Activated CD4-positive, alpha-beta memory T cell treated with anti-CD3 and anti-CD28 coated beads for 36 hours (primary cell): ENCODE data around the gene PIK3R2. TPM values are rescaled to one million over a fixed set of nuclear protein-coding genes. Genes with fewer than 3 reads are reported as not detected.
A peak's percentile ranks its signal among the peaks of the same experiment; 100 is the strongest.

Experiments
- CTCF ChIA-PET: fragments of 350-600 bp; sonication (Branson Sonifier 250); formaldehyde crosslinking; loops from one replicate; lab custom pipeline; 2021; ENCODE audit warnings: antibody characterized with exemption, inconsistent platforms; lab: Charles Lee
- POLR2A ChIA-PET: fragments of 350-600 bp; sonication (Branson Sonifier 250); formaldehyde crosslinking; loops from one replicate; lab custom pipeline; 2021; ENCODE audit warnings: antibody characterized with exemption; lab: Charles Lee
- DNase-seq: peaks from one replicate; pipeline ENCODE4 v3.0.0-alpha.2; 2020
- H3K27ac Mint-ChIP-seq: one replicate; pipeline ENCODE4 v1.8.0; 2021; ENCODE audit warnings: mixed read lengths
- H3K27me3 Mint-ChIP-seq: one replicate; pipeline ENCODE4 v1.8.0; 2021; ENCODE audit warnings: mixed read lengths
- H3K36me3 Mint-ChIP-seq: one replicate; pipeline ENCODE4 v1.8.0; 2021; ENCODE audit warnings: mixed read lengths
- H3K4me1 Mint-ChIP-seq: one replicate; pipeline ENCODE4 v1.8.0; 2021; ENCODE audit warnings: low read depth, mixed read lengths
- H3K4me3 Mint-ChIP-seq: one replicate; pipeline ENCODE4 v1.8.0; 2021; ENCODE audit warnings: mild to moderate bottlenecking, mixed read lengths
- H3K9me3 Mint-ChIP-seq: one replicate; pipeline ENCODE4 v1.8.0; 2021; ENCODE audit warnings: mixed read lengths
- intact Hi-C: fragments of 100-400 bp; cut with micrococcal nuclease; formaldehyde crosslinking; loops from one replicate; pipeline ENCODE4 v1.15.1; 2023
- total RNA-seq, 2 experiments: library from RNA; stranded (reverse); gene quantifications; one replicate each; pipeline ENCODE4 v1.2.3, GENCODE V29; 2021

Gene PIK3R2
- total RNA-seq, 2 experiments from 2014 or later = 14.9 to 19.1 TPM

GRCh38 chr19:18123819-18124218 is 29.1 kb upstream of the PIK3R2 start:
- H3K4me3 Mint-ChIP-seq = no peak overlapping the region
- no peaks in the 10 kb centered on the region for H3K9me3 Mint-ChIP-seq
- H3K36me3 Mint-ChIP-seq = peaks cover 25% of the 10 kb centered on the region
- H3K4me1 Mint-ChIP-seq = peaks cover 26% of the 10 kb centered on the region
- ChIA-PET CTCF (interaction anchor here (1.3 kb wide), 1 partner anchor 27 kb away, joined by 3 read pairs; no protein-coding TSS in a partner anchor), POLR2A (no interaction called here)
- no peaks in the 10 kb centered on the region for H3K27me3 Mint-ChIP-seq
- DNase-seq = no peak
- intact Hi-C loops = no loop called here
- no peak overlapping the region for H3K27ac Mint-ChIP-seq

GRCh38 chr19:18126097-18126496 is 26.9 kb upstream of the PIK3R2 start:
- intact Hi-C loops = no loop called here
- Mint-ChIP-seq H3K4me1 (peaks cover 4% of the 10 kb centered on the region), H3K4me3 (no peak overlapping the region), H3K9me3 (no peaks in the 10 kb centered on the region), H3K27ac (no peak overlapping the region), H3K36me3 (peaks cover 25% of the 10 kb centered on the region), H3K27me3 (no peaks in the 10 kb centered on the region)
- DNase-seq = no peak
- ChIA-PET CTCF (interaction anchor here (0.7 to 0.8 kb wide), 2 partner anchors 13 to 81 kb away, joined by 3 to 4 read pairs; no protein-coding TSS in a partner anchor), POLR2A (interaction anchor here (0.7 kb wide), 1 partner anchor 18 kb away, joined by 4 read pairs; no protein-coding TSS in a partner anchor)

GRCh38 chr19:18128044-18128443 is 24.9 kb upstream of the PIK3R2 start:
- H3K27me3 Mint-ChIP-seq = no peaks in the 10 kb centered on the region
- H3K27ac Mint-ChIP-seq = peak overlapping the region; percentile 49
- H3K36me3 Mint-ChIP-seq = peaks cover 27% of the 10 kb centered on the region
- intact Hi-C loops = no loop called here
- POLR2A ChIA-PET = interaction anchor here (1.2 kb wide), 1 partner anchor 24 kb away, joined by 4 read pairs; the partner anchor contains the start of gene PIK3R2
- no peak overlapping the region for H3K4me3 Mint-ChIP-seq
- CTCF ChIA-PET = interaction anchor here (0.7 kb wide), 1 partner anchor 9 kb away, joined by 4 read pairs; no protein-coding TSS in a partner anchor
- H3K9me3 Mint-ChIP-seq = no peaks in the 10 kb centered on the region
- peaks cover 4% of the 10 kb centered on the region for H3K4me1 Mint-ChIP-seq
- peak; percentile 42 for DNase-seq

GRCh38 chr19:18128805-18129204 is 24.2 kb upstream of the PIK3R2 start:
- DNase-seq = no peak
- no peak overlapping the region for H3K27ac Mint-ChIP-seq
- no peak overlapping the region for H3K4me3 Mint-ChIP-seq
- no peaks in the 10 kb centered on the region for H3K9me3 Mint-ChIP-seq
- intact Hi-C loops = no loop called here
- ChIA-PET POLR2A (interaction anchor here (1.2 kb wide), 1 partner anchor 23 kb away, joined by 4 read pairs; the partner anchor contains the start of gene PIK3R2), CTCF (no interaction called here)
- H3K27me3 Mint-ChIP-seq = no peaks in the 10 kb centered on the region
- peaks cover 4% of the 10 kb centered on the region for H3K4me1 Mint-ChIP-seq
- peaks cover 22% of the 10 kb centered on the region for H3K36me3 Mint-ChIP-seq

GRCh38 chr19:18130523-18131242 is 22.3 kb upstream of the PIK3R2 start:
- no peak overlapping the region for H3K27ac Mint-ChIP-seq
- DNase-seq = no peak
- peaks cover 4% of the 10 kb centered on the region for H3K4me1 Mint-ChIP-seq
- intact Hi-C loops = no loop called here
- ChIA-PET CTCF (no interaction called here), POLR2A (no interaction called here)
- no peaks in the 10 kb centered on the region for H3K27me3 Mint-ChIP-seq
- H3K36me3 Mint-ChIP-seq = peaks cover 19% of the 10 kb centered on the region
- H3K9me3 Mint-ChIP-seq = no peaks in the 10 kb centered on the region
- H3K4me3 Mint-ChIP-seq = no peak overlapping the region

GRCh38 chr19:18131841-18132596 is 20.9 kb upstream of the PIK3R2 start:
- ChIA-PET CTCF (no interaction called here), POLR2A (no interaction called here)
- peaks cover 17% of the 10 kb centered on the region for H3K36me3 Mint-ChIP-seq
- H3K27ac Mint-ChIP-seq = no peak overlapping the region
- H3K27me3 Mint-ChIP-seq = no peaks in the 10 kb centered on the region
- intact Hi-C loops = no loop called here
- no peak overlapping the region for H3K4me3 Mint-ChIP-seq
- H3K9me3 Mint-ChIP-seq = no peaks in the 10 kb centered on the region
- peaks cover 4% of the 10 kb centered on the region for H3K4me1 Mint-ChIP-seq
- peak; percentile 16 for DNase-seq

- Mint-ChIP-seq H3K4me3 (no peak overlapping the region), H3K9me3 (no peaks in the 10 kb centered on the region), H3K27me3 (no peaks in the 10 kb centered on the region), H3K36me3 (peaks cover 22% of the 10 kb centered on the region), H3K27ac (no peak overlapping the region), H3K4me1 (no peaks in the 10 kb centered on the region)
- CTCF ChIA-PET = interaction anchor here (1.0 kb wide), 1 partner anchor 16 kb away, joined by 3 read pairs; no protein-coding TSS in a partner anchor
- intact Hi-C loops = no loop called here
- no peak for DNase-seq
- POLR2A ChIA-PET = no interaction called here
Observed at GRCh38 chr19:18135712-18136584, 17.0 kb upstream of the PIK3R2 start.

GRCh38 chr19:18137242-18137641 is 15.7 kb upstream of the PIK3R2 start:
- Mint-ChIP-seq H3K9me3 (no peaks in the 10 kb centered on the region), H3K4me3 (no peak overlapping the region), H3K4me1 (no peaks in the 10 kb centered on the region), H3K27ac (no peak overlapping the region), H3K36me3 (peaks cover 21% of the 10 kb centered on the region), H3K27me3 (no peaks in the 10 kb centered on the region)
- intact Hi-C loops = no loop called here
- CTCF ChIA-PET = interaction anchor here (1.2 to 1.3 kb wide), 2 partner anchors 24 to 31 kb away, joined by 3 to 4 read pairs; no protein-coding TSS in a partner anchor
- DNase-seq = no peak
- POLR2A ChIA-PET = no interaction called here

GRCh38 chr19:18137657-18138339 is 15.2 kb upstream of the PIK3R2 start:
- POLR2A ChIA-PET = no interaction called here
- Mint-ChIP-seq H3K9me3 (no peaks in the 10 kb centered on the region), H3K36me3 (peaks cover 19% of the 10 kb centered on the region), H3K27me3 (no peaks in the 10 kb centered on the region), H3K4me3 (no peak overlapping the region), H3K4me1 (no peaks in the 10 kb centered on the region), H3K27ac (no peak overlapping the region)
- CTCF ChIA-PET = interaction anchor here (1.2 to 1.3 kb wide), 2 partner anchors 25 to 30 kb away, joined by 3 to 4 read pairs; no protein-coding TSS in a partner anchor
- intact Hi-C loops = no loop called here
- DNase-seq = no peak

GRCh38 chr19:18140473-18140872 is 12.5 kb upstream of the PIK3R2 start:
- intact Hi-C loops = no loop called here
- ChIA-PET CTCF (interaction anchor here (1.2 to 1.7 kb wide), 2 partner anchors 12 to 28 kb away, joined by 4 to 6 read pairs; partner anchors contain the start of gene PIK3R2), POLR2A (no interaction called here)
- Mint-ChIP-seq H3K4me3 (no peak overlapping the region), H3K9me3 (no peaks in the 10 kb centered on the region), H3K4me1 (no peaks in the 10 kb centered on the region), H3K27me3 (no peaks in the 10 kb centered on the region), H3K27ac (no peak overlapping the region), H3K36me3 (peaks cover 22% of the 10 kb centered on the region)
- DNase-seq = no peak

- Mint-ChIP-seq H3K9me3 (no peaks in the 10 kb centered on the region), H3K4me1 (no peaks in the 10 kb centered on the region), H3K27ac (no peak overlapping the region), H3K4me3 (no peak overlapping the region), H3K36me3 (peaks cover 24% of the 10 kb centered on the region), H3K27me3 (no peaks in the 10 kb centered on the region)
- POLR2A ChIA-PET = no interaction called here
- no peak for DNase-seq
- CTCF ChIA-PET = interaction anchor here (0.8 to 1.8 kb wide), 3 partner anchors 11 to 28 kb away, joined by 5 to 6 read pairs (median 6); partner anchors contain the start of gene PIK3R2
- intact Hi-C loops = no loop called here
Observed at GRCh38 chr19:18141031-18141430, 11.9 kb upstream of the PIK3R2 start.
